22Rv1 (cell line): ENCODE results near the gene DACH1.

Source experiments
- H3K27ac ChIP-seq: fragments of 450-650 bp; 2 replicates; pipeline ENCODE4 v1.5.1; 2017
- ZFX ChIP-seq: fragments of 450-650 bp; IDR thresholded peaks from 2 replicates; pipeline ENCODE4 v1.6.1; 2017; ENCODE audit warnings: antibody characterized with exemption, borderline replicate concordance
- TF ChIP-seq, protein P1 (sequence below): fragments of 450-650 bp; IDR thresholded peaks from 2 replicates; pipeline ENCODE4 v1.5.1; 2017; ENCODE audit warnings: mild to moderate bottlenecking

DACH1 gene

DNA sequence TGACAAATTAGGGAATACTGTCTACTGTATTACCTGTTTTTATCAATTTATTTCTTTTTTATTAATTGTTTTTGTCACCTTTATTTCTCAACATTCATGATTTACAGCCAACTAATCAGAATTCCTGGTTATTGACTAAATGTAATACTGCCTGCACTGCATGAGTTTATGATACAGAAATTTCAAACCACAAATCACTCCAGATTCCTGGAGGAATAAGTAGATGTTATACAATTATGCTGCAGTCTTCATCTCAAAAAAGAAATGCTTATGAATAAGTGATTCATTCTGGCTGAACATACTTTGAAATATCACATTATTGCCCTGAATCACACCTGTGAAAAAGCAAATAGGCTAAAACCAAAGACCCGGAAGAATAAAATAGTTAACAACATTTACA is 249.7 kb downstream of the DACH1 start:
- H3K27ac ChIP-seq = no peak overlapping the region
- TF ChIP-seq ZFX = no peak
- TF ChIP-seq, protein P1, sequence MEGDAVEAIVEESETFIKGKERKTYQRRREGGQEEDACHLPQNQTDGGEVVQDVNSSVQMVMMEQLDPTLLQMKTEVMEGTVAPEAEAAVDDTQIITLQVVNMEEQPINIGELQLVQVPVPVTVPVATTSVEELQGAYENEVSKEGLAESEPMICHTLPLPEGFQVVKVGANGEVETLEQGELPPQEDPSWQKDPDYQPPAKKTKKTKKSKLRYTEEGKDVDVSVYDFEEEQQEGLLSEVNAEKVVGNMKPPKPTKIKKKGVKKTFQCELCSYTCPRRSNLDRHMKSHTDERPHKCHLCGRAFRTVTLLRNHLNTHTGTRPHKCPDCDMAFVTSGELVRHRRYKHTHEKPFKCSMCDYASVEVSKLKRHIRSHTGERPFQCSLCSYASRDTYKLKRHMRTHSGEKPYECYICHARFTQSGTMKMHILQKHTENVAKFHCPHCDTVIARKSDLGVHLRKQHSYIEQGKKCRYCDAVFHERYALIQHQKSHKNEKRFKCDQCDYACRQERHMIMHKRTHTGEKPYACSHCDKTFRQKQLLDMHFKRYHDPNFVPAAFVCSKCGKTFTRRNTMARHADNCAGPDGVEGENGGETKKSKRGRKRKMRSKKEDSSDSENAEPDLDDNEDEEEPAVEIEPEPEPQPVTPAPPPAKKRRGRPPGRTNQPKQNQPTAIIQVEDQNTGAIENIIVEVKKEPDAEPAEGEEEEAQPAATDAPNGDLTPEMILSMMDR = no peak

DNA sequence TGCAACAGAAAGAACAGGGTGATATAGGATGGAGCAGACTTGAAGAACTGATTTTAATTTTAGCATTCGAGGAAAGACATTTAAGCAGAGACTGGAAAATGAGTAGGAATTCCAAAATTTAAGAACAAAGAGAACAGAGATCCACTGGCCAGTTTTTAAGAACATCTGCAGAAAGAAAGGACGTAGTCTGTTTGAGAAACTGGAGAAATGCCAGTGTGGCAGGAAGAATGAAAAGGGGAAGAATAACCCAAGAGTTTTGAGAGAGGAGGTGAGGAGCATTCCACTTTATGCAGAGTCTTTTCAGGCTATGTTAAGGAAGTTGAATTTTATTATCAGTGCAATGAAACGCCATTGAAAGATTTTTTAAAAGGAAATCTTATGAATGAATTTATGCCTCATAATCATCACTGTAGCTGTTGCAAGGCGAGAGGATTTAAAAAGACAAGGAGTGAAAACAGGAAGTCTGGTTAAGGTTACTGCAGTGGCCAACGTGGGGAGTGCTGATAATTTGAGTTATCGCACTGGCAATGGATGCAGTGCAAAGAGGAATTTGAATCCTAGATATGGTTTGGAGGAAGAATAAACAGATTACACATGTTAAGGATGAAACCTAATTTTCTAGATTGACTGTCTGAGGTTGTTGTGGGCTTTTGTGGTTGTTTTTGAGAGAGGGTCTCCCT is 253.8 kb downstream of the DACH1 start:
- no peak overlapping the region for H3K27ac ChIP-seq
- TF ChIP-seq ZFX = no peak
- TF ChIP-seq, protein P1 = no peak

DNA sequence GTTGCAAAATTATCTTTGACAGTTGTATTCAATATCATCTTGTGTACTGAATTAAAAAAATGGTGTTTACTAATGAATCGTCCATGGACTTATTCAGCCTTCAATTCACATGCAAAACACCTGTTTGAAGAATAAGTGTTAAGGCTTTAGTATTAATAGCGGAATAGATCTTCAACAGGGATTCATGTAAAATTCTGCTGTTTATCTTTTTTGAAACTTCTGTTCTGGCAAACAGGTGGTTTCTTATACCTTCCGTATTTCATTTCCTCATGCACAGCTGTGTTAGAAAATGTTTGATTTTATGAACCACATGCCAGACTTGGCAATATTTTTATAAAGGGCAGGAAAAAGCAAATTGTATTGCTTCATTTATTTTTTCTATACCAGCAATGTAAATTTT is 255.7 kb downstream of the DACH1 start:
- no peak for TF ChIP-seq ZFX
- TF ChIP-seq, protein P1 = no peak
- no peak overlapping the region for H3K27ac ChIP-seq

DNA sequence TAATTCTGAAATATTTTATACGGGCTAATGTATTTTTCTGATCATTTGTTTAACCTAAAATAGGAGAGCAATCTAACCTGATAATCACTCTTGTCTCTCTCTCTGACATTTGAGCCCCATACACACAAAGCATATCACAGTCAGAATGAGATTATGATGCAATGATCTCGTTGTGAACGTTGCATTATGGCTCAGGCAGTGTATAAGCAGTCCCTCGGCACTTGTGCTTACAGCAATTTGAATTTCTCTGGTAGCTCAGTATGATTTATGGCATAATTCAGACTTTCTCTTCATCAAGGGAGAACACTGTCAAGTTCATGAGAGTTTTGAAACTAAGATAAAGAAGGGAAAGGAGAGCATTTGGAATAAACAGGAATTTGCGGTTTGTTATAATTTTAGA is 256.1 kb downstream of the DACH1 start:
- no peak overlapping the region for H3K27ac ChIP-seq
- TF ChIP-seq, protein P1 = no peak
- no peak for TF ChIP-seq ZFX

DNA sequence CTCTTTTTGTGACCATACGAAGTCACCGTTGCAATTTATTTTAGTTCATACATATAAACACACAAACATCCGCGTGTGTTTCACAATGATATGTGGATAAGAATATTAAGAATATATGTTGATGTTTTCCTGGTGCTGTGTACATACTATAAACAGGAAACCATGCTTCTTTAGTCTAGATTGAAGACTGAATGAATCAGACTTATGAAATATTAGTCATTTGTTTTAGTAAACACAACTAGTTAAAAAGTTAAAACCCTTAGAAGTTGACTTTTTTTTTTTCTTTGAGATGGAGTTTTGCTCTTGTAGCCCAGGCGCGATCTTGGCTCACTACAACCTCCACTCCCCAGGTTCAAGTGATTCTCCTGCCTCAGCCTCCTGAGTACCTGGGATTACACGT is 257.7 kb downstream of the DACH1 start:
- TF ChIP-seq, protein P1 = no peak
- no peak for TF ChIP-seq ZFX
- no peak overlapping the region for H3K27ac ChIP-seq

DNA sequence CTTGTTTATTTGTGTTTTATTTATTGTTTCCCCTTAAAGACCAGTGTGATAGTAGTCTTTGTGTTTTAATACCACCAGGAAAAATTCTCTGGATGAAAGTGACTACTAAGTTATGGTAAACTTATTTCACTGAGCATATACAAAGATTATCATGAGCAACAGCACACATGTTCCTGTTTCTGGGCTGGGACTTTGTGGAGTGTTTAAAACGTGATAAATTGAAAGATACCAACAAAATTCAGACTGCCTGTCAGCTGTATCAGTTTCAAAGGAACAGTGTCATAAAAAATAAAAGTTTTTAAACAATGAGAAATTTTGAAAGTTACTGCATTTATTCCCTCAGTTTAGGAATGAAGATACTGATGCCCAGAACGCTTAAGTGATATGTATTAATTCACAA is 259.4 kb downstream of the DACH1 start:
- no peak for TF ChIP-seq ZFX
- TF ChIP-seq, protein P1 = no peak
- H3K27ac ChIP-seq = no peak overlapping the region

DNA sequence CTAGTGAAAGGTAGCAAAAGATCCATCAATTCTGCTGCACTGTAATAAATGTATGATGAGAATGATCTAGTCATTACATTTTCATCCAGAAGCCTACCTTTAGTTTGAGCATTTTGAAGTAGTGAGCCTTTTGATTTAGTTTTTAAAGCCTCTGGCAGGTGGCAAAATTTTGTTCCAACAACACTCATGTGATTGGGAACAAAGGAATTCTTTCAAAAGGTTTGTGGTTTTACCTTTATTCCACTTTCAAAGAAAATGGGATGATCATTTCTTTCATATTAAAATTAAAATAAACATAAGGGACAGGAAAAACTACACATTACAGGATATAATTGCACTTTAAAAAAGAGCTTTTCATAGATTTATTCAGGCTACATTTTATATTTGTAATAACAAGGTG is 260.2 kb downstream of the DACH1 start:
- no peak for TF ChIP-seq ZFX
- TF ChIP-seq, protein P1 = no peak
- no peak overlapping the region for H3K27ac ChIP-seq
